T-cell (primary cell): ENCODE results near the gene HDC. TPM values are rescaled to one million over a fixed set of nuclear protein-coding genes. Genes with fewer than 3 reads are reported as not detected.

ENCODE experiments used
- ATAC-seq, 4 experiments: fragments of 200-7000 bp in 3 of 4; fragments of 150-1000 bp in 1 of 4; cut with Tn5 transposase; replicated peaks in 1 of 4; 1 replicate in 3 of 4; 2 replicates in 1 of 4; pipeline ENCODE4 v1.10.0; 2021; ENCODE audit warnings: moderate library complexity in 3 of 4, mild to moderate bottlenecking in 2 of 4, moderate number of reproducible peaks in 1 of 4
- CTCF ChIA-PET, 2 donors: fragments of 300-600 bp; sonication (Branson Sonifier 250); formaldehyde crosslinking; loops; one replicate each; lab custom pipeline; 2022; ENCODE audit warnings: antibody characterized with exemption in 2 of 2; lab: Charles Lee
- POLR2A ChIA-PET, 2 donors: fragments of 300-600 bp; sonication (Branson Sonifier 250); formaldehyde crosslinking; loops; one replicate each; lab custom pipeline; 2022; ENCODE audit warnings: antibody characterized with exemption in 2 of 2; lab: Charles Lee
- DNase-seq, 35 experiments: peaks; one replicate each; pipeline versions ENCODE4 v3.0.0 to v3.0.0-alpha.2; 2013 to 2023
- H3K27ac ChIP-seq: one replicate; pipeline ENCODE4 v1.5.1; 2013; ENCODE audit warnings: low read length
- H3K27me3 ChIP-seq, 2 experiments: replicated peaks in 1 of 2; 1 replicate in 1 of 2; 2 replicates in 1 of 2; pipeline versions ENCODE4 v1.6.1 to v1.7.0; 2013; ENCODE audit warnings: low read length in 1 of 2, mixed read lengths in 1 of 2; ENCODE audit not compliant: control insufficient read depth in 2 of 2, insufficient read depth in 2 of 2; ENCODE audit errors: extremely low read depth in 1 of 2
- H3K36me3 ChIP-seq, 2 donors: 1 replicate in 1 of 2; 2 replicates in 1 of 2; pipeline versions ENCODE4 v1.6.1 to v1.7.0; 2013; ENCODE audit warnings: low read length in 1 of 2; ENCODE audit not compliant: control insufficient read depth in 2 of 2, insufficient read depth in 1 of 2; ENCODE audit errors: extremely low read depth in 1 of 2
- H3K4me1 ChIP-seq, 2 experiments: 1 replicate in 1 of 2; 2 replicates in 1 of 2; pipeline versions ENCODE4 v1.6.1 to v1.7.0; 2013; ENCODE audit warnings: low read length in 2 of 2, mixed read lengths in 1 of 2; ENCODE audit not compliant: insufficient read depth in 2 of 2, control insufficient read depth in 1 of 2; ENCODE audit errors: extremely low read depth in 1 of 2
- H3K4me3 ChIP-seq, 2 donors: 1 replicate in 1 of 2; 2 replicates in 1 of 2; pipeline versions ENCODE4 v1.5.1 to v1.7.0; 2013; ENCODE audit warnings: mild to moderate bottlenecking in 2 of 2, low read length in 1 of 2, moderate library complexity in 1 of 2; ENCODE audit not compliant: control insufficient read depth in 1 of 2; ENCODE audit errors: extremely low read depth in 1 of 2
- H3K9me3 ChIP-seq: 2 replicates; pipeline ENCODE4 v1.7.0; 2013
- H3K27ac Mint-ChIP-seq, 2 donors: one replicate each; pipeline ENCODE4 v1.8.0; 2020 to 2021; ENCODE audit warnings: mild to moderate bottlenecking in 2 of 2, mixed read lengths in 2 of 2
- H3K27me3 Mint-ChIP-seq, 2 donors: one replicate each; pipeline ENCODE4 v1.8.0; 2021 to 2022; ENCODE audit warnings: mixed read lengths in 2 of 2
- H3K36me3 Mint-ChIP-seq: one replicate; pipeline ENCODE4 v1.8.0; 2021; ENCODE audit warnings: mixed read lengths
- H3K4me1 Mint-ChIP-seq, 3 donors: one replicate each; pipeline ENCODE4 v1.8.0; 2020 to 2022; ENCODE audit warnings: mixed read lengths in 3 of 3, mild to moderate bottlenecking in 1 of 3
- H3K4me3 Mint-ChIP-seq, 3 donors: one replicate each; pipeline ENCODE4 v1.8.0; 2020 to 2022; ENCODE audit warnings: mild to moderate bottlenecking in 3 of 3, mixed read lengths in 3 of 3, moderate library complexity in 3 of 3
- H3K9me3 Mint-ChIP-seq, 3 donors: one replicate each; pipeline ENCODE4 v1.8.0; 2020 to 2022; ENCODE audit warnings: mixed read lengths in 3 of 3
- WGBS: methylation state at CpG from one replicate; pipeline ENCODE4 v1.1.5; 2013; ENCODE audit warnings: missing lambda C conversion rate; ENCODE audit not compliant: insufficient coverage; 5-methylcytosine and 5-hydroxymethylcytosine counted together
- total RNA-seq, 35 experiments: library from RNA in 6 of 35; stranded (reverse) in 6 of 35; fragments of 120-200 nt in 1 of 35; gene quantifications; one replicate each; pipeline versions ENCODE4 v1.2.1 to v1.2.4 and lab custom pipeline; 2013 to 2026

HDC gene
- total RNA-seq, 5 donors from 2014 or later (not counting 1 experiment from before 2014, with no cell fraction given), result 0.26 to 4.3 (median 2.5) TPM; not detected in 1

DNA sequence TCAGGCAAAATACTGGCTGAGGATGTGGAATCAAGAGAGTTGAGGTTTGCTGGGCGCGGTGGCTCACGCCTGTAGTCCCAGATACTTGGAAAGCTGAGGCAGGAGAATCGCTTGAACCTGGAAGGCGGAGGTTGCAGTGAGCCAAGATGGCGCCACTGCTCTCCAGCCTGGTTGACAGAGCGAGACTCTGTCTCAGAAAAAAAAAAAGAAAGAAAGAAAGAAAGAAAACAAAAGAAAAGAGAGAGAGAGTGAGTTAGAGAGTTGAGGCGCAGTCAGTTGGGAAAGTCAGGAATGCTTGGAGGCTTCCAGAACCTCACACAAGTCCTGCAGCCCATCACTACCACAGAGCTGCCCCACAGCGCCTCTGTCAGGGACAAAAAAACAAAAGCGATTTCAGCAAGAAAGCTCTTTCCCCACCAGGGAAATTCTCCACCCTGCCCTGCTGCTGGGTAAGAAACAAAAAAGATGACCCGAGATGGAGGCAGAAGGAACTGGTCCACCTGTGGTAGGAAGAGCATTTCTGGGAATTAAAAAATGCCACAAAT lies 13.8 kb downstream of the HDC start:
- DNase-seq, result no peak
- no peak overlapping the region for H3K4me3 ChIP-seq
- Mint-ChIP-seq H3K27me3 (peaks cover 0 to 4% of the 10 kb centered on the region in 2 donors), H3K4me1 (peaks cover 0 to 22% (median 18%) of the 10 kb centered on the region in 3 donors), H3K36me3 (no peaks in the 10 kb centered on the region), H3K4me3 (no peak overlapping the region), H3K27ac (no peak overlapping the region), H3K9me3 (no peaks in the 10 kb centered on the region)
- POLR2A ChIA-PET, result no interaction called here
- peaks cover 2 to 18% of the 10 kb centered on the region in 2 experiments for H3K4me1 ChIP-seq
- H3K27ac ChIP-seq, result no peak overlapping the region
- no peaks in the 10 kb centered on the region for H3K27me3 ChIP-seq
- CTCF ChIA-PET, result no interaction called here
- H3K36me3 ChIP-seq, result no peaks in the 10 kb centered on the region
- WGBS, result 93% methylated on average over 7 of the region's 11 CpGs
- H3K9me3 ChIP-seq, result no peaks in the 10 kb centered on the region
- ATAC-seq, result no peak

DNA sequence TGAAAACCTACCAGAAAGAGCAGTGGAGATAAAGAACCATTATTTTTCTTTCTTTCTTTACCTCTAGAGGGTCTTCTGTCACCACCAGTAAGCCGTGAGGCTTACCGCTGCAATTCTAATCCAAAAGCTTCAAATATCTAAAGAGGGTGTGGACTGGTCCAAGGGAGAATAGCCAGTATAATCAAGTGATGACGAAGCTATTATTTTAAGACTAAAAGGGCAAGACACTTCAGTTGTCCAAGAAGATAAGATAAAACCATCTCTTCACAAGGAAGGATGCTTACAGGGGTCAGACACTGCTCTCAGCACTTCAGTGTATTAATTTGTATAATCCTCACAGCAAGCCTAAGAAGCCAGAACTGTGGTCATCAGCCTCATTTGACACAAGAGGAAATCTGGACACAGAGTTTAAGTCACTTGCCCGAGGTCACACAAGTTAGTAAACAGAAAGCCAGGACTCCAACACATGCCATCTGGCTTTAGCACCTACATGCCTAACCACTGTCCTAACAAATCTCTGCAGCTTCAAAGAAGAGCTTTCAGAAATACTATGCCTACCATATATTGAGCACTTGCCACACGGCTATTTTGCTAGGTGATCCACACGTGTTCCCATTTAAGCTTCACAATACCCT lies 14.6 kb downstream of the HDC start:
- no peak for DNase-seq
- 89% methylated on average over 3 of the region's 6 CpGs for WGBS
- POLR2A ChIA-PET, result interaction anchor here in 1 of 2 donors (0.5 kb wide), 1 partner anchor 66 kb away, joined by 4 read pairs; no protein-coding TSS in a partner anchor
- Mint-ChIP-seq H3K4me3 (no peak overlapping the region), H3K36me3 (no peaks in the 10 kb centered on the region), H3K4me1 (peaks cover 0 to 22% (median 18%) of the 10 kb centered on the region in 3 donors), H3K27ac (no peak overlapping the region), H3K27me3 (peaks cover 0 to 4% of the 10 kb centered on the region in 2 donors), H3K9me3 (peaks cover 0 to 3% (median 0%) of the 10 kb centered on the region in 3 donors)
- Histone ChIP-seq H3K27ac (no peak overlapping the region), H3K27me3 (no peaks in the 10 kb centered on the region), H3K9me3 (no peaks in the 10 kb centered on the region), H3K36me3 (no peaks in the 10 kb centered on the region), H3K4me1 (peaks cover 2 to 18% of the 10 kb centered on the region in 2 experiments), H3K4me3 (no peak overlapping the region)
- ATAC-seq, result no peak
- CTCF ChIA-PET, result no interaction called here

DNA sequence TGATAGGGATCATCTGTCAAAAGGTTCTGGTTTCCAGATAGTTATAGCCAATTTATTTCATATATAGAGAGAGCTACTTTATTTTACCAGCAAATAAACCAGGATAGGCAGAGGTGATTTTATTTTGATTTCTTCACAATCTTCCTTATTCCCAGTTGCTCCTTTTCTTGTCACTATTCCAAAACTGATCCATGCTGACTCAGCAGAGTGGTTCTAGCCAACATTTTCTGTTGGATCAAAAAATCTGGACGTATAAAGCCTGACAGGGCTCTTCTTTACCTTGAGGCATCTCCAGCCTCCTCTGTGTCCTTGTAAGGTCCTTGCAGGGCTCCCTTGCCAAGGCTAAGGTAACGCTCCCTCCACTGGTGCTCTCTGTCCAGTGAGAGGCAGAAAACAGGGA lies 15.8 kb downstream of the HDC start:
- CTCF ChIA-PET, result no interaction called here
- no peak overlapping the region for H3K4me3 ChIP-seq

DNA sequence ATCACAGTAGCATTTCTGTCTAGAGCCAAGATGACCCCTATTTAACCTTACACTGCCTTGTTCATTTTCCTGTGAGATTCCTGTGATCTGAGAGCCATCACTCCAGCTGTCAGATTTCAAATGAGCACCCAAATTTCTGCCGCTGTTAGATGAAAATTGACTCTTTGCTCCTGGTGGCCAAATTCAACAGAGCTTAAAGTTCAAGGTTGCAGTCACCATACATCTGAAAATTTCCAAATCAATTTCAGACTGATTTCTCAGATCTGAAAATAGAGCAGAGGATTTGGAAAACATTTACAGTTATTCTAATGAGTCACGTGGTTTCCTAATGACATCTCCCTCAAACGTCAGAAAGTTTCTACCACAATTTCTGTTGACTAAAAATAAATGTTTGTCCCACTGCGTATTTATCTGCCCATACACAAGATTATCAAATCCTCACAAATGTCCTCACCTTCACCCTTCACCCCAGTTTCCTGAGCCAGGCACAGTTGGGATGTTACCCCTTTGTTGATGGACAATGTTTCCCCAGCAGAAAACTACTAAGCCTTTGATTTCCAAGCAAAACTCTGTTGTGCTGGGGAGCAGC lies 16.4 kb downstream of the HDC start:
- H3K9me3 Mint-ChIP-seq, result peaks cover 0 to 3% (median 0%) of the 10 kb centered on the region in 3 donors
- no peak overlapping the region for H3K27ac Mint-ChIP-seq
- Histone ChIP-seq H3K4me3 (no peak overlapping the region), H3K9me3 (no peaks in the 10 kb centered on the region), H3K4me1 (peaks cover 2 to 18% of the 10 kb centered on the region in 2 experiments), H3K36me3 (no peaks in the 10 kb centered on the region), H3K27ac (no peak overlapping the region), H3K27me3 (no peaks in the 10 kb centered on the region)
- ATAC-seq, result no peak
- DNase-seq, result no peak
- H3K36me3 Mint-ChIP-seq, result no peaks in the 10 kb centered on the region
- H3K4me1 Mint-ChIP-seq, result peaks cover 0 to 22% (median 18%) of the 10 kb centered on the region in 3 donors
- peak overlapping the region in 1 of 3 donors; percentile 80 for H3K4me3 Mint-ChIP-seq
- CTCF ChIA-PET, result no interaction called here
- POLR2A ChIA-PET, result interaction anchor here in 1 of 2 donors (0.6 kb wide), 1 partner anchor 87 kb away, joined by 3 read pairs; no protein-coding TSS in a partner anchor
- H3K27me3 Mint-ChIP-seq, result no peaks in the 10 kb centered on the region
- WGBS, result no CpG with 5 or more reads among the region's 4 CpGs

More for the DNA sequence above, 15.8 kb downstream of the HDC start:
- POLR2A ChIA-PET, result no interaction called here
- DNase-seq, result no peak
- 75% methylated on average over 1 of the region's 2 CpGs for WGBS
- peaks cover 2 to 18% of the 10 kb centered on the region in 2 experiments for H3K4me1 ChIP-seq
- Mint-ChIP-seq H3K4me1 (peaks cover 0 to 22% (median 18%) of the 10 kb centered on the region in 3 donors), H3K27me3 (peaks cover 0 to 2% of the 10 kb centered on the region in 2 donors), H3K27ac (no peak overlapping the region), H3K4me3 (no peak overlapping the region), H3K9me3 (peaks cover 0 to 3% (median 0%) of the 10 kb centered on the region in 3 donors), H3K36me3 (no peaks in the 10 kb centered on the region)
- H3K27me3 ChIP-seq, result no peaks in the 10 kb centered on the region
- ATAC-seq, result no peak
- no peaks in the 10 kb centered on the region for H3K9me3 ChIP-seq
- H3K36me3 ChIP-seq, result no peaks in the 10 kb centered on the region
- H3K27ac ChIP-seq, result no peak overlapping the region

DNA sequence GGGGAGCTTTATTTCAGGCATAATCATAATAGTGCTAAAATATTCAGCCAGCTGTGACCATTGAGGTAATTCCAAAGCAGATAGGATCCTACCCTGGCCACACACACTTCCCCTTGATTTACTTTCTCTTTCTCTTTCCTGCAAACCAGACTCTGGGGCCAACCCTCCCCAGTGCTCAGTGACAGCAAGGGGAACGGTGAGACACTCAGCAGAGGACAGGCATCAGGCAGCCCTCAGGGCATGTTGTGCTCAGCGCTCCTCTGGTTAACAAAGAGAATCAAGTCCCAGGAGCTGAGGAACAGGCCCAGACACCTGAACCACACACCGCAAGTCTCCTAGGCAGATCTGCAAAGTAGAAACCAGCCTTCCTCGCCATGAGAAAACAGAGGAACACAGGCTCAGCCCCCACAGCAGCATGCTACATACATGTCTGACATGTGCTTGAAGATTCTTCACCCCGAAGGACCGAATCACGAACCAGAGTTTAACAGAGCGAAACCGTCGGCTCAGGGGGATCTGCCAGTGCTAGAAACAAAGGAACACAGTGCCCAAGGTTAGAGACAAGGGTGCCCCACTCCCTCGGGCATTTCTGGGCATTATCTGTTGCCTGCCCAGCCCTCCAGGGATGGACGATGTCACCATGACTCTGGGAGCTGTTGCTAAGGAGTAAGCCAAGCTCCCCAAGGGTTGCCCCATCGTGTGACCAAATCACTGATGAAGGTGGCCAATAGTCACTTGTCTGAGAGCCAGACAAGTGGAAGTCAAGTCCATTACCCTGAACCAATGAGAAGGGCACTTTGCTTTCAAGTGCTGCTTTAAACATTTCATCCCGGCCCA lies 17.5 kb downstream of the HDC start:
- Histone ChIP-seq H3K27me3 (no peaks in the 10 kb centered on the region), H3K36me3 (no peaks in the 10 kb centered on the region), H3K9me3 (no peaks in the 10 kb centered on the region), H3K27ac (peak overlapping the region; percentile 11), H3K4me1 (peaks cover 2 to 18% of the 10 kb centered on the region in 2 experiments), H3K4me3 (peak overlapping the region in 1 of 2 donors; percentile 40)
- peaks cover 0 to 22% (median 18%) of the 10 kb centered on the region in 3 donors for H3K4me1 Mint-ChIP-seq
- peak overlapping the region in 1 of 2 donors; percentile 89 for H3K27ac Mint-ChIP-seq
- ChIA-PET CTCF (no interaction called here), POLR2A (no interaction called here)
- H3K36me3 Mint-ChIP-seq, result no peaks in the 10 kb centered on the region
- peak overlapping the region in 2 of 3 donors; percentile 60 to 80 for H3K4me3 Mint-ChIP-seq
- no peaks in the 10 kb centered on the region for H3K27me3 Mint-ChIP-seq
- WGBS, result 77% methylated on average over 13 of the region's 14 CpGs
- peak in 27 of 35 experiments; percentile 21 to 70 (median 41) for DNase-seq
- peak in 3 of 4 experiments; percentile 82 to 98 (median 87) for ATAC-seq
- peaks cover 0 to 3% (median 0%) of the 10 kb centered on the region in 3 donors for H3K9me3 Mint-ChIP-seq

DNA sequence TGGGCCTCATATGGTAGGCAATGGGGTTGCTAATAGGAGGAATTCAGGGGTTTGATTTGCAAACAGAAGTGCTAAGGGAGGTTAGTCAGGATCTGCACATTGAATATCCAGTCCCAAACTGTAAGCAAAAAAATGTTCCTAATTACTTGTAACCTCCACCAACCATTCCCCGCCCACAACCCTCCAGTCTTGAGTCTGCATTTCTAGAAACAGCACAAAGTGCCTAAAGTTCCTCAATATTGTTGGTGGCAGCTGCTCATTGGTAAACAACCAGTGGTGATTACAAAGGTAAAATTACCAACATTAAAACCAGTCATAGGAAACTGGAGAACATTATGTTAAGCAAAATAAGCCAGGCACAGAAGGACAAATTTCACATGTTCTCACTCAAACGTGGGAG lies 18.9 kb downstream of the HDC start:
- no peaks in the 10 kb centered on the region for H3K27me3 Mint-ChIP-seq
- no peaks in the 10 kb centered on the region for H3K27me3 ChIP-seq
- no peak overlapping the region for H3K4me3 ChIP-seq
- H3K9me3 Mint-ChIP-seq, result peaks cover 0 to 3% (median 0%) of the 10 kb centered on the region in 3 donors
- DNase-seq (no peak), ATAC-seq (no peak)
- ChIA-PET POLR2A (no interaction called here), CTCF (interaction anchor here in 1 of 2 donors (1.0 kb wide), 1 partner anchor 1283 kb away, joined by 3 read pairs; the partner anchor contains the start of gene SHC4)
- no peaks in the 10 kb centered on the region for H3K36me3 ChIP-seq
- no peak overlapping the region for H3K4me3 Mint-ChIP-seq
- no peaks in the 10 kb centered on the region for H3K36me3 Mint-ChIP-seq
- H3K4me1 Mint-ChIP-seq, result peaks cover 0 to 22% (median 18%) of the 10 kb centered on the region in 3 donors
- H3K27ac Mint-ChIP-seq, result no peak overlapping the region
- H3K27ac ChIP-seq, result no peak overlapping the region
- no peaks in the 10 kb centered on the region for H3K9me3 ChIP-seq
- peaks cover 2 to 18% of the 10 kb centered on the region in 2 experiments for H3K4me1 ChIP-seq
- WGBS, result 90% methylated on average over 1 of the region's 2 CpGs
